GM12872 (cell line): ENCODE measurements around the gene PKIB.

Source experiments
- TF ChIP-seq, protein P1 (sequence below): IDR thresholded peaks from 3 replicates; pipeline ENCODE4 v1.5.1; 2011; ENCODE audit warnings: low read depth, mild to moderate bottlenecking, low read length, moderate library complexity; ENCODE audit not compliant: insufficient read depth

PKIB gene

DNA sequence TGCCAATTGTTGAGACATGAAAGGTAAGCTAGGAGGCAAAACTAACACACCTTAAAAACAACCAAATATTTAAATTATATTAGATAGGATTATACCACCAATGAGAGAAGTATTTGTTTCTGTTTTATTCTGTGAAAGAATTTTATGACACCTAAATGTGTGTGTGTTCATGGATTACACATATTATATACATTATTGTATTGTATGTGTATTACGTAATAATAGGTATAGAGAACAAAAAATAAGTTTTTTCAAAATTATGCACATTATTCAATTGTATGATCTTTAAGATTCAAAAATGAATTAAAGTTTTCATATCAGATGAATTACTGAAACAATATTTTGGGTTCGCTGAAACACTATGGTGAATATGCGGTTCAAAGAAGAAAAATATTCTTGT, 85.0 kb downstream of the PKIB start:
- TF ChIP-seq, protein P1, sequence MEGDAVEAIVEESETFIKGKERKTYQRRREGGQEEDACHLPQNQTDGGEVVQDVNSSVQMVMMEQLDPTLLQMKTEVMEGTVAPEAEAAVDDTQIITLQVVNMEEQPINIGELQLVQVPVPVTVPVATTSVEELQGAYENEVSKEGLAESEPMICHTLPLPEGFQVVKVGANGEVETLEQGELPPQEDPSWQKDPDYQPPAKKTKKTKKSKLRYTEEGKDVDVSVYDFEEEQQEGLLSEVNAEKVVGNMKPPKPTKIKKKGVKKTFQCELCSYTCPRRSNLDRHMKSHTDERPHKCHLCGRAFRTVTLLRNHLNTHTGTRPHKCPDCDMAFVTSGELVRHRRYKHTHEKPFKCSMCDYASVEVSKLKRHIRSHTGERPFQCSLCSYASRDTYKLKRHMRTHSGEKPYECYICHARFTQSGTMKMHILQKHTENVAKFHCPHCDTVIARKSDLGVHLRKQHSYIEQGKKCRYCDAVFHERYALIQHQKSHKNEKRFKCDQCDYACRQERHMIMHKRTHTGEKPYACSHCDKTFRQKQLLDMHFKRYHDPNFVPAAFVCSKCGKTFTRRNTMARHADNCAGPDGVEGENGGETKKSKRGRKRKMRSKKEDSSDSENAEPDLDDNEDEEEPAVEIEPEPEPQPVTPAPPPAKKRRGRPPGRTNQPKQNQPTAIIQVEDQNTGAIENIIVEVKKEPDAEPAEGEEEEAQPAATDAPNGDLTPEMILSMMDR, result no peak

DNA sequence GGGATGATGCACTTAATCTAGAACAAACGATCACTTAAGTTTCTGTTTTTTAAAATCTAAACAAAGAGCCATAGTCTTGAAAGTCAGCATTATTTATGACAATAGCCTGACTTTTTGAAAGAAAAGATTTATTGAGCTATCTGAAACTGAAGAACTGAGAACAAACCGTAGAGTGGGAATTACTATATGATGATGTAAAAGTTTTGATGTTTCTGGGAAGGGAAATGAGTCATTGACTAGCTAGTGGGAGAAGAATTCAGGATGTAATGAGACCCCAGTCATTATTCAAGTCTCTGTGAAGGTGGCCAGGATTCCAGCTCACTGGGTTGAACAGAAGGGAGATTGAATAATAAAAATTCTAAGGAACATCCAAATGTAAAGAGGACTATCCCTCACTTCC, 85.9 kb downstream of the PKIB start:
- TF ChIP-seq, protein P1, result no peak

DNA sequence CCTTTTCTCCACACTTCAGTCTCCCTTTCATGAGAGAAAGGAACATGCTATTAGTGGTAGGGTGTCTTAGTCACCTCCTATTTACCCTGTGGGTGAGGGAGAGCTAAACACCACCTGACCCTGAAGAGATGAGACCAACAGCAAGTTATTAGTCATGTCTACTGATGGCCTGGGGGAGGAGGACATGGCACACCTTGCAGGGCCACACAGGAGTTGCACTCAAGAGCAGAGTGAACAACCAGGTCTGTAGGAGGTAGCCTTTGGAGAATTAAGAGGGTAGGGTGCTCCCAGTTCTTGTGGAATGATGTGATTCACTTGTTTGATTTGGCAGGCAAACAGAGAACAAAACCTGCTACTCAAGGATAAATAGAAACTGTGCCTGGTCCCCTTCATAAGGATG, 86.6 kb downstream of the PKIB start:
- TF ChIP-seq, protein P1, result no peak

DNA sequence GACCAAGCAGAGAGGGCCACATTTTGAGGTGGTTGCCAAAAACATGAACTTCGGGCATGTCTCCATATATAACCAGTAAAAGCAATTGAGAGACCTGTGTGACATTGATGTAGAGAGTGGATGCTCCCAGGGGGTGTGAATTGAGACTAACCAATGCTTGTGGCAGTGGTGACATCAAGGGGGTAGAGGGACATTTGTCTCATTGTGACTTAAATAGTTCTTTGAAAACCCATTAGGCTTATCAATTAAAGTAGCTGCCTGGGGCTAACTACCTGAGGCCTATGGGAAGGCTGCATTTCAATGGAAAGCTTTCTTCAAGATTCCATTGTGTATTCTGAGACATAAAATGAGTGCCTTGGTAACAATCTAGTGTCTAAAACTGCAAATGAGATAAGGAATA, 87.3 kb downstream of the PKIB start:
- TF ChIP-seq, protein P1, result no peak

DNA sequence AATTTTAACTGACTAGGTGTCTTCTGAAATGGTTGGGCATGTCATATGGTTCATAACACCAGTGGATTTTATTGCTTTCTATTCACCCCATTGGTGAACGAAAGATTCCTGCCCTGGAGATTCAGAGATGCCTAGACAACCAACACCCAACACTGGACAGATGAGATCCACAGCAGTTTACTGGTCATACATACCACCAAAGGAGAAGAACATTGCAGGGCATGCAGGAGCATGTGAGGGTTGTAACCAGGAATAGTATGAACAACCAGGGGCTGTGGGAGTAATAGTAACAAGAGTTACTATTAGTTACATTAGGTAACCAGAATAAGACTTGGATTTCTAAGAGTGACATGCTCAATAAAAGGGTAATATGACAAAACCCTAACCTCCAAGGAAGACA, 91.5 kb downstream of the PKIB start:
- TF ChIP-seq, protein P1, result no peak

DNA sequence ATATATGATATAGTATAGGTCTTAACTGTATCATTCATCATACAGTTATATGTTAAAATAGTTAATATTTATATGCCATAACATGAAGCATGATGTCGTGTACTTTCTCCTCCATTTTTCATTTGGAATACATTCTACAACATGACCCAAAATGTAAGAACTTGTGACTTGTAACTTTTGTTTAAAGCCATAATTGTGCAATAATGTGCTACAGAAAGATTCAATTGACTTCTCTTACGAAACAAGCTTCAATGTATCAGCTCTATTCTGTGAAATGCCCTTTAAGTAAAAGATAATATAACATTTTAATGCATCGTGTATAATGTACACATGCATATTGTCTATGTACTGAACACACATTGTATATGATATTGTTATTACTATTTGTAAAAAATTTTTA, 92.6 kb downstream of the PKIB start:
- TF ChIP-seq, protein P1, result no peak

DNA sequence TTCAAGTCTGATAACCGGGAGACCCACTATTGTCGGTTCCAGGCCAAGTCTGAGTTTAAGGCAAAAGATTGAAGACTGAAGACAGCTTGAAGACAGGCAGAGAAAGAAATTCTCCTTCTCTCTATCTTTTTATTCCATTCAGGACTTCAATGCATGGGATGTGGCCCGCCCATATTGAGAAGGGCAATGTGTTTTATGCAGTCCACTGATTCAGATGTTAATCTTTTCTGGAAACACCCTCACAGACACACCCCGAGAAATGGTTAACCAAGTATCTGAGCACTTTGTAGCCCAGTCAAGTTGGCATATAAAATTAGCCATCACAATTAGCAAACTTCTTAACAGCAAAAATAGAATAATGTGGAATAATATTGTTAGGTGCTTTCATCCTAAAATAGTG, 93.9 kb downstream of the PKIB start:
- TF ChIP-seq, protein P1, result no peak
